Measurements from ENCODE around the gene TLK1.

The TLK1 gene

GRCh38 chr2:171185165-171185818, 24.6 kb upstream of the TLK1 start:
- no peak for TF ChIP-seq CTCF (IDR thresholded peaks at IDR 0.05; ENCODE audit: insufficient read depth, low read length, missing control alignments)
- H3K4me3 ChIP-seq (ENCODE audit: low read depth, low read length), result no peak overlapping the region
- DNase-seq (ENCODE audit: low read depth, low spot score), result no peak
- POLR2A ChIA-PET, result no interaction called here
- CTCF ChIA-PET, result no interaction called here

- DNase-seq (ENCODE audit: low read depth, low spot score), result no peak
- ChIA-PET CTCF (interaction anchor here (0.7 to 1.0 kb wide), 2 partner anchors 11 to 63 kb away, joined by 3 read pairs; no protein-coding TSS in a partner anchor), POLR2A (interaction anchor here (0.6 kb wide), 1 partner anchor 18 kb away, joined by 3 read pairs; no protein-coding TSS in a partner anchor)
- TF ChIP-seq CTCF (IDR thresholded peaks at IDR 0.05; ENCODE audit: insufficient read depth, low read length, missing control alignments), result no peak
- H3K4me3 ChIP-seq (ENCODE audit: low read depth, low read length), result no peak overlapping the region
These were observed 20.7 kb upstream of the TLK1 start for GRCh38 chr2:171181064-171182049.

- CTCF ChIA-PET, result no interaction called here
- POLR2A ChIA-PET, result interaction anchor here (0.6 kb wide), 1 partner anchor 17 kb away, joined by 3 read pairs; no protein-coding TSS in a partner anchor
- no peak for DNase-seq (ENCODE audit: low read depth, low spot score)
- TF ChIP-seq CTCF (IDR thresholded peaks at IDR 0.05; ENCODE audit: insufficient read depth, low read length, missing control alignments), result no peak
- H3K4me3 ChIP-seq (ENCODE audit: low read depth, low read length), result no peak overlapping the region
These were observed 19.7 kb upstream of the TLK1 start for GRCh38 chr2:171180229-171180930.

GRCh38 chr2:171178993-171179392, 18.3 kb upstream of the TLK1 start:
- no peak for DNase-seq (ENCODE audit: low read depth, low spot score)
- ChIA-PET CTCF (no interaction called here), POLR2A (no interaction called here)
- no peak overlapping the region for H3K4me3 ChIP-seq (ENCODE audit: low read depth, low read length)
- no peak for TF ChIP-seq CTCF (IDR thresholded peaks at IDR 0.05; ENCODE audit: insufficient read depth, low read length, missing control alignments)

GRCh38 chr2:171176516-171176915, 15.8 kb upstream of the TLK1 start:
- DNase-seq (ENCODE audit: low read depth, low spot score), result no peak
- POLR2A ChIA-PET, result no interaction called here
- TF ChIP-seq CTCF (IDR thresholded peaks at IDR 0.05; ENCODE audit: insufficient read depth, low read length, missing control alignments), result no peak
- no peak overlapping the region for H3K4me3 ChIP-seq (ENCODE audit: low read depth, low read length)
- CTCF ChIA-PET, result no interaction called here
